OCI-LY1 (cell line): ENCODE results near the gene SMCO3.

Source experiments
- H2AFZ ChIP-seq: fragments of 200-600 bp; sonication (generic), shearing (Covaris generic); 2 replicates; pipeline ENCODE4 v1.6.0; 2014; ENCODE audit warnings: antibody characterized with exemption, mild to moderate bottlenecking, low read length
- H3F3A ChIP-seq: fragments of 200-600 bp; sonication (generic), shearing (Covaris generic); 2 replicates; pipeline ENCODE4 v1.6.0; 2014; ENCODE audit warnings: mild to moderate bottlenecking, antibody characterized with exemption, low read length, moderate library complexity; ENCODE audit not compliant: insufficient read depth
- H3K27ac ChIP-seq: fragments of 200-600 bp; sonication (generic); 2 replicates; pipeline ENCODE4 v1.5.1; 2014; ENCODE audit warnings: low read length, mixed run types, mild to moderate bottlenecking, low read depth; ENCODE audit not compliant: poor library complexity, severe bottlenecking
- H3K27me3 ChIP-seq: fragments of 200-600 bp; sonication (generic); 2 replicates; pipeline ENCODE4 v1.6.0; 2014; ENCODE audit warnings: antibody characterized with exemption, mild to moderate bottlenecking, low read length, moderate library complexity; ENCODE audit not compliant: insufficient read depth
- H3K36me3 ChIP-seq: fragments of 200-600 bp; sonication (generic); 2 replicates; pipeline ENCODE4 v1.6.1; 2014; ENCODE audit warnings: mild to moderate bottlenecking, antibody characterized with exemption, low read length, moderate library complexity, mixed read lengths; ENCODE audit not compliant: insufficient read depth
- H3K4me1 ChIP-seq: fragments of 200-600 bp; sonication (generic); 2 replicates; pipeline ENCODE4 v1.5.1; 2014; ENCODE audit warnings: mild to moderate bottlenecking, low read length, moderate library complexity; ENCODE audit not compliant: insufficient read depth, severe bottlenecking
- H3K4me2 ChIP-seq: fragments of 200-600 bp; sonication (generic), shearing (Covaris generic); 2 replicates; pipeline ENCODE4 v1.6.1; 2014; ENCODE audit warnings: low read length
- H3K4me3 ChIP-seq: fragments of 200-600 bp; sonication (generic); 2 replicates; pipeline ENCODE4 v1.5.1; 2014; ENCODE audit warnings: low read length, low read depth, mild to moderate bottlenecking, mixed read lengths; ENCODE audit not compliant: poor library complexity, severe bottlenecking
- H3K79me2 ChIP-seq: fragments of 200-600 bp; shearing (Covaris generic); 2 replicates; pipeline ENCODE4 v1.6.1; 2016; ENCODE audit warnings: mixed run types, low read length, mixed read lengths; ENCODE audit not compliant: insufficient read depth
- H3K9ac ChIP-seq: fragments of 200-600 bp; sonication (generic), shearing (Covaris generic); 2 replicates; pipeline ENCODE4 v1.6.1; 2014; ENCODE audit warnings: mild to moderate bottlenecking, low read length, mixed read lengths
- H3K9me2 ChIP-seq: fragments of 200-600 bp; sonication (generic), shearing (Covaris generic); 2 replicates; pipeline ENCODE4 v1.6.1; 2014; ENCODE audit warnings: low read depth, mild to moderate bottlenecking, low read length, mixed read lengths
- H3K9me3 ChIP-seq: fragments of 200-600 bp; shearing (Covaris generic); 2 replicates; pipeline ENCODE4 v1.6.1; 2014; ENCODE audit warnings: low read length, mixed read lengths
- H4K20me1 ChIP-seq: fragments of 200-600 bp; sonication (generic), shearing (Covaris generic); 2 replicates; pipeline ENCODE4 v1.6.0; 2016; ENCODE audit warnings: mild to moderate bottlenecking, low read length; ENCODE audit not compliant: insufficient read depth
- EZH2 ChIP-seq: fragments of 200-600 bp; sonication (generic), shearing (Covaris generic); IDR thresholded peaks from 2 replicates; pipeline ENCODE4 v1.8.0; 2017; ENCODE audit warnings: borderline replicate concordance, mixed run types, mild to moderate bottlenecking, antibody characterized with exemption, low read length, moderate library complexity, mixed read lengths
- TF ChIP-seq, protein P1 (sequence below): fragments of 200-600 bp; sonication (generic), shearing (Covaris generic); IDR thresholded peaks from 2 replicates; pipeline ENCODE4 v1.5.1; 2017; ENCODE audit warnings: mild to moderate bottlenecking, antibody characterized with exemption, low read length, moderate library complexity, mixed read lengths

The SMCO3 gene

GRCh38 chr12:14774074-14774905 lies 39.7 kb downstream of the SMCO3 start:
- Histone ChIP-seq H3K36me3 (no peaks in the 10 kb centered on the region), H3K27me3 (no peaks in the 10 kb centered on the region), H3K79me2 (no peaks in the 10 kb centered on the region), H2AFZ (no peak overlapping the region), H3K9me3 (no peaks in the 10 kb centered on the region), H3K4me1 (peaks cover 41% of the 10 kb centered on the region), H3K4me2 (peak overlapping the region; percentile 93), H3F3A (no peaks in the 10 kb centered on the region), H3K4me3 (peak overlapping the region; percentile 78), H4K20me1 (no peaks in the 10 kb centered on the region), H3K9me2 (no peaks in the 10 kb centered on the region), H3K9ac (peak overlapping the region; percentile 87), H3K27ac (peak overlapping the region; percentile 85)
- TF ChIP-seq EZH2 = no peak
- TF ChIP-seq, protein P1, sequence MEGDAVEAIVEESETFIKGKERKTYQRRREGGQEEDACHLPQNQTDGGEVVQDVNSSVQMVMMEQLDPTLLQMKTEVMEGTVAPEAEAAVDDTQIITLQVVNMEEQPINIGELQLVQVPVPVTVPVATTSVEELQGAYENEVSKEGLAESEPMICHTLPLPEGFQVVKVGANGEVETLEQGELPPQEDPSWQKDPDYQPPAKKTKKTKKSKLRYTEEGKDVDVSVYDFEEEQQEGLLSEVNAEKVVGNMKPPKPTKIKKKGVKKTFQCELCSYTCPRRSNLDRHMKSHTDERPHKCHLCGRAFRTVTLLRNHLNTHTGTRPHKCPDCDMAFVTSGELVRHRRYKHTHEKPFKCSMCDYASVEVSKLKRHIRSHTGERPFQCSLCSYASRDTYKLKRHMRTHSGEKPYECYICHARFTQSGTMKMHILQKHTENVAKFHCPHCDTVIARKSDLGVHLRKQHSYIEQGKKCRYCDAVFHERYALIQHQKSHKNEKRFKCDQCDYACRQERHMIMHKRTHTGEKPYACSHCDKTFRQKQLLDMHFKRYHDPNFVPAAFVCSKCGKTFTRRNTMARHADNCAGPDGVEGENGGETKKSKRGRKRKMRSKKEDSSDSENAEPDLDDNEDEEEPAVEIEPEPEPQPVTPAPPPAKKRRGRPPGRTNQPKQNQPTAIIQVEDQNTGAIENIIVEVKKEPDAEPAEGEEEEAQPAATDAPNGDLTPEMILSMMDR = 0 out of 2 replicates have a peak, but pooled peaks have one; percentile 10

GRCh38 chr12:14773685-14774073 lies 40.3 kb downstream of the SMCO3 start:
- no peaks in the 10 kb centered on the region for H3K79me2 ChIP-seq
- H3F3A ChIP-seq = no peaks in the 10 kb centered on the region
- TF ChIP-seq, protein P1 = no peak
- TF ChIP-seq EZH2 = no peak
- H2AFZ ChIP-seq = no peak overlapping the region
- H3K4me3 ChIP-seq = peak overlapping the region; percentile 78
- peaks cover 47% of the 10 kb centered on the region for H3K4me1 ChIP-seq
- no peaks in the 10 kb centered on the region for H3K9me2 ChIP-seq
- peak overlapping the region; percentile 87 for H3K9ac ChIP-seq
- H3K36me3 ChIP-seq = peaks cover 3% of the 10 kb centered on the region; the same call in 1 of the 2 replicates
- H3K27me3 ChIP-seq = no peaks in the 10 kb centered on the region
- no peaks in the 10 kb centered on the region for H4K20me1 ChIP-seq
- no peaks in the 10 kb centered on the region for H3K9me3 ChIP-seq
- peak overlapping the region; percentile 93 for H3K4me2 ChIP-seq
- H3K27ac ChIP-seq = peak overlapping the region; percentile 85

- H3K79me2 ChIP-seq = no peaks in the 10 kb centered on the region
- peak overlapping the region; percentile 78 for H3K4me3 ChIP-seq
- H3K9me2 ChIP-seq = no peaks in the 10 kb centered on the region
- peak overlapping the region; percentile 93 for H3K4me2 ChIP-seq
- no peaks in the 10 kb centered on the region for H4K20me1 ChIP-seq
- H3K9ac ChIP-seq = peak overlapping the region; percentile 87
- H2AFZ ChIP-seq = no peak overlapping the region
- H3K27me3 ChIP-seq = no peaks in the 10 kb centered on the region
- TF ChIP-seq EZH2 = no peak
- TF ChIP-seq, protein P1 = no peak
- H3K9me3 ChIP-seq = no peaks in the 10 kb centered on the region
- peaks cover 55% of the 10 kb centered on the region for H3K4me1 ChIP-seq
- H3K27ac ChIP-seq = peak overlapping the region; percentile 85
- H3K36me3 ChIP-seq = peaks cover 10% of the 10 kb centered on the region
- H3F3A ChIP-seq = 0 out of 2 replicates have a peak, but pooled peaks cover 3% of the 10 kb centered on the region
These were observed 41.0 kb downstream of the SMCO3 start for GRCh38 chr12:14772946-14773345.
